Stimulated activated CD8-positive, alpha-beta memory T cell treated with anti-CD3 and anti-CD28 coated beads, Interleukin-7, amount 100 ng/mL, for 4 hours (primary cell): Measurements from ENCODE around the gene TTC7B.

ENCODE experiments used
- DNase-seq, 2 donors: peaks; one replicate each; pipeline ENCODE4 v3.0.0-alpha.2; 2020; ENCODE audit warnings: low read depth in 2 of 2

The TTC7B gene

DNA sequence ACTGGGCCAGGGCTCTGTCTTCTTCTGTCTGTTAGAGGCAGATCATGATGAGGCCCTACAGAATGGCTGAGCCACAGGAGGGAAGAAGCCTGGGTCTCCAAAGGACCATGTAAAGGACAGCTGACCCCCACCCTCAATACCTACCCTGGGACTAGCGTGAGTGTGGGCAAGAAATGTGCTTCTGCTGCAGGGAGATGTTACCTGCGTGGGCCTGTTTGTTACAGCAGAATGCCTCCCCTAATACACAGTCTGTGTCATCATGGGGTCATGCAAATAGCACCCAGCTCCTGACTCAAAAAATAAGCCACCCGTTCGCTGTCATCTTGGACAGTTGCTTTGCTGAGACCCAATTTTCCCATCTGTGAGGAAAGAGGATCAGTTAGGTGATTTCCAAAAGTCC is 328.8 kb downstream of the TTC7B start:
- no peak for DNase-seq

DNA sequence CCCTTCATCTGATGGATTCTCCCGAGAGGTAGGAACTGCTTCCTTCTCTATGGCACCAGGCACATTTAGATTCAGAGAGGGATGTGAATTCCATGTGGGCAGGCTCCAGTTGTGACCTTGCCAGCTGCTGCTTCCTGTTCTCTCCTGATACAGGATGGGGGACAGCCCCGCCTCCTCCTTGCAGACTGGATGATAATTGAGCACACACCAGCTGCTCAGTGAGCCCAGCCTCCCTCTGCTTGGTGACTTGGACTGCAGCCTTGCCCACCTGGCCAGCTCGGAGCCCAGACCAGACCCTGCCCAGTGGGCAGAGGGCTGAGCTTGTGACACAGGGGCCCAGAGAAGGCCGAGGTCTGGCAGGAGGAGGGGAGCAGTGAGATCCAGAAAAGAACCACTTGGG is 329.2 kb downstream of the TTC7B start:
- no peak for DNase-seq

DNA sequence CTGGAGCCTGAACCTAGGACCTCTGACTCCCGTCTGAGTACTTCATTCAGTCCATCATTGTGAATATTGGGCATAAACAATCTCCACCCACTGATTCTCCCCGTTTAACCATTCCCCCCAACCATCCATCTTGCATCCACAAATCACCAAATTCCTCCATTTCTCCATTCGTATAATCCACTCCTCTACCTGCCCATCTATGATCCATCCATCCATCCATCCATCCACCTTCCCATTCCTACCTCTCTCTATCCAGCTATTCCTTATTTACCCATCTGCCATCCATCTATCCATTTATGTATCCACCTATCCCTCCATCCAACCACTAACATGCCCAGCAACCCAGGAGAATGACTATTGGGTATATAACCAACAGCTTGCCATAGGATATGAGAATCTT is 331.9 kb downstream of the TTC7B start:
- DNase-seq = no peak

DNA sequence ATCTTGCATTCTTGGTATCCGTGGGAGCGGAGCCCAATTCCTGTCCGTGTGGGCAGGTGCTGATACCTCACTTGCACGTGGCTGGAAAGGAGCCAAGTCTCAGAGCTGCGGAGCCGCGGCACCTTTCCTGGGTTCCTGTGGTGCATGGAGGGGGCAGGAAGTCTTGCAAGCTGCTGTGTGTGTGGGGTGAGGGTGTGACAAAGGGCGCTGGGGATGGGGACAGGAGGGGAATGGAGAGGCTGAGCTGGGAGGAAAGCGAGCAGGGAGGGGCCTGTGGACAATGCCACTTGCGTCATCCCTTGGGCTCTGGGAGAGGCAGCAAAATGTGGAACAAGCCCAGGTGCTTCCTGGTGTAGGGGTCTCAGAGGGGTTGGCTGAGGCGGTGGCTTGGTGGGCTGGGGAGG is 332.7 kb downstream of the TTC7B start:
- peak in 1 of 2 donors; percentile 11 for DNase-seq

DNA sequence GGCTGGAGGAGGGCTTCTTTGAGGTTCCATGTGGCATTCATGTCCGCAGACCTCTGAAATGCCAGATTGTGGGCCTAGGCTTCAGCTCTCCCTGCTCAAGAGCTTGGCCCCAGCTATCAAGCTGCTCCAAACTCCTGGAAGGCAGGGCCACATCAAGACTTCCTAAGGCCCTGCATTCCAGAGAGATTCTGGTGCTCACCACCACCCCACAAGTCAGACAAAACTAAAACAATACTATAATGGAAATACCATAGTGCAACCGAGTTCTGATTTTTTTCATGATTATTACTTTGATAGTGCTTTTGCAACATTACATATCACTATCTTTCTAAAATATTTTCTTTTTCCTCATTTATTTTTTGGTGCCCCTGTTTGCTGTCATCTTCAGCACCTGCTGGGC is 333.1 kb downstream of the TTC7B start:
- DNase-seq = no peak

DNA sequence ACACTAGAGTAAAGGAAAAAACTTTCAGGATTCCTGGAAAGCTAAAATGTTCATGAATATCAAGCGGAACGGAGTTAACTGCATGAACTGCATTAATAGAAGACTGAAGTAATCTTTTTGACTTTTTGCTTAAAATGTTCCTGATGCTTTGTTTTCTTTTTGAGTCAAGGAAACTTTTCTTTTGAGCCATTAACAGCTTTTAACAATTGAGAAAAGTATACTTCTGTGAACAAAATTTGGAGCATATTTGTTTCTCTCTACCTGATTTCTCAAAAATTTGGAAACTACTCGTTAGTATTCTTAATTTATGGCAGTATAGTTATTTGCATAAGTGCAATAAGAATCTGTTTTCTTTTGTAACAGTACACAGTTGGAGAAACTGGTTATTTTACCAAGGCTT is 340.9 kb downstream of the TTC7B start:
- DNase-seq = no peak
